ENCODE measurements around the gene POU2F3.

- TF ChIP-seq, protein P1, sequence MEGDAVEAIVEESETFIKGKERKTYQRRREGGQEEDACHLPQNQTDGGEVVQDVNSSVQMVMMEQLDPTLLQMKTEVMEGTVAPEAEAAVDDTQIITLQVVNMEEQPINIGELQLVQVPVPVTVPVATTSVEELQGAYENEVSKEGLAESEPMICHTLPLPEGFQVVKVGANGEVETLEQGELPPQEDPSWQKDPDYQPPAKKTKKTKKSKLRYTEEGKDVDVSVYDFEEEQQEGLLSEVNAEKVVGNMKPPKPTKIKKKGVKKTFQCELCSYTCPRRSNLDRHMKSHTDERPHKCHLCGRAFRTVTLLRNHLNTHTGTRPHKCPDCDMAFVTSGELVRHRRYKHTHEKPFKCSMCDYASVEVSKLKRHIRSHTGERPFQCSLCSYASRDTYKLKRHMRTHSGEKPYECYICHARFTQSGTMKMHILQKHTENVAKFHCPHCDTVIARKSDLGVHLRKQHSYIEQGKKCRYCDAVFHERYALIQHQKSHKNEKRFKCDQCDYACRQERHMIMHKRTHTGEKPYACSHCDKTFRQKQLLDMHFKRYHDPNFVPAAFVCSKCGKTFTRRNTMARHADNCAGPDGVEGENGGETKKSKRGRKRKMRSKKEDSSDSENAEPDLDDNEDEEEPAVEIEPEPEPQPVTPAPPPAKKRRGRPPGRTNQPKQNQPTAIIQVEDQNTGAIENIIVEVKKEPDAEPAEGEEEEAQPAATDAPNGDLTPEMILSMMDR (IDR thresholded peaks at IDR 0.05; ENCODE audit: poor library complexity): no peak
- no peak for TF ChIP-seq EZH2 (IDR thresholded peaks at IDR 0.05; ENCODE audit: borderline replicate concordance)
Measured at GRCh38 chr11:120259988-120260565, 20.1 kb downstream of the POU2F3 start.
